Activated T-cell treated with anti-CD3 and anti-CD28 coated beads for 48 hours (primary cell): ENCODE data around the gene WNT3A.
A peak's percentile ranks its signal among the peaks of the same experiment; 100 is the strongest.

Experiments used
- DNase-seq: peaks from one replicate; pipeline ENCODE4 v3.0.0-alpha.2; 2020; ENCODE audit warnings: low read depth

WNT3A gene

GRCh38 chr1:228100822-228101613 is 94.2 kb downstream of the WNT3A start:
- DNase-seq: no peak

DNA sequence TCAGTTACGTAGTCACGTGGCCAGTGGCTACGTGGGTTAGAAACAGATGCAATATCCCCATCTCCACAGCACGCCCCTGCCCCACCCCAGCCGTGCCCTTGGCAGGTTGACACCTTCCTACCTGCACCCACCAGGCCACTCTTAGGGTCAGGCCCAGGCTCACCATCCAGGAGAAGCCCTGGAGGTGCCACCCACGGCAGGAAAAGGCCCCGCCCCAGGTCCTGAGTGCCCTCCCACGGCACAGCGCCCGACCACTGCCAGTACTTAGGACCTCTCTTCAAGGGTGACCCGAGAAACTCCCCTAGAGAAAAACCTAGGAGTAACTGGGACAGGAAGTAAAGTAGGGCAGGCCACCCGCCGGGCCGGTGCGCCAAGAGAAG is 94.8 kb downstream of the WNT3A start:
- DNase-seq: no peak

GRCh38 chr1:228101994-228102790 is 95.4 kb downstream of the WNT3A start:
- DNase-seq: peak; percentile 58

- peak; percentile 93 for DNase-seq
Observed at GRCh38 chr1:228102791-228103620, 96.2 kb downstream of the WNT3A start, which contains the start of gene C1orf35. Gene C1orf35, minus strand, starts transcription at chr1:228103325. Its CDS starts 98 bp downstream, at chr1:228103227.

GRCh38 chr1:228104526-228105269 is 97.9 kb downstream of the WNT3A start:
- DNase-seq: no peak

- no peak for DNase-seq
Observed at GRCh38 chr1:228105270-228105995, 98.6 kb downstream of the WNT3A start.

- no peak for DNase-seq
Observed at GRCh38 chr1:228105996-228106799, 99.4 kb downstream of the WNT3A start.

DNA sequence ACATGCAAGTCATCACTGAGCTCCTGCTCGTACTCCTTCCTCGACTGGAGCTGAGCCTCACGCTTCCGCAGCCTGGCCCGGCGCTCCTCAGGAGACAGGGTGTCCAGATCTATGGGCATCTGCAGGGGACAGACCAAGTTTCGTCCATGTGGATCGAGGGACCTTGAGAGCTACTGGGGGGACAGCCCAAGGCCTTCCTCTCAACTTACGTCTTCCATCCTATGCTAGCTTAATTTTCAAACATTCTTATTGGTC is 99.9 kb downstream of the WNT3A start:
- no peak for DNase-seq

- no peak for DNase-seq
Observed at GRCh38 chr1:228107636-228108035, 100.8 kb downstream of the WNT3A start.

DNA sequence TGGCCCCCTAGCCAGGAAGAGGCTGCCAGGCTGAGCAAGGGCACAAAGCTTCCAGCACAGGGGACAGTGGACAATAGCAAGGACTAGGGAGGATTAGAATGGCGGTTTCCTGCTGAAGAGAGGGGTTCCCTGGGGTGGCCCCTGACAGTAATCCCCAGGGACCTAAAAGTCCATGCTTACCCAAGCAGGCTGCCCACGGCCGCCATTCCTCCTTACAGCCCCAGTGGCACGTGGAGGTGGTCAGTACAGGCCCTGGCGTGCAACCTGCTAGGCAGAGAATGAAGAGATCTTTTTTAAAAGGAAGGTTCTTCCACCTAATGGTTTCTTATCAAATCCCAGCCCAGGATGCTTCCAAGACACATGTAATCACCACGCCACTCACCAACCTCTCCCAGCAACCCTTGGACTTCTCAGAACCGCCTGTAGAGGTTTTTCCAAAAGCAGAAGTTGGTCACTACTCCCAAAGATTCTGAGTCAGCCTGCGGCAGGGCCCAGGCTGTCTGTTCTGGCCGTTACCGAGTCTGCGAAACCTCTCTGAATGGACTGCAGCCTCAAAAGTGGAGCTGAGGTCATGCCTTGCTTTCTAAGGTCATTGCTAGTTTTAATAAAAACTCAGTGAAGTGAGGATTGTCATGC is 101.4 kb downstream of the WNT3A start:
- DNase-seq: no peak

GRCh38 chr1:228108742-228109072 is 101.9 kb downstream of the WNT3A start:
- DNase-seq: no peak

GRCh38 chr1:228109073-228109961 is 102.5 kb downstream of the WNT3A start, which contains the start of gene MRPL55:
Gene MRPL55, minus strand, starts transcription at chr1:228109299. Its CDS starts 1,039 bp downstream, at chr1:228108260.
- DNase-seq: peak; percentile 99

DNA sequence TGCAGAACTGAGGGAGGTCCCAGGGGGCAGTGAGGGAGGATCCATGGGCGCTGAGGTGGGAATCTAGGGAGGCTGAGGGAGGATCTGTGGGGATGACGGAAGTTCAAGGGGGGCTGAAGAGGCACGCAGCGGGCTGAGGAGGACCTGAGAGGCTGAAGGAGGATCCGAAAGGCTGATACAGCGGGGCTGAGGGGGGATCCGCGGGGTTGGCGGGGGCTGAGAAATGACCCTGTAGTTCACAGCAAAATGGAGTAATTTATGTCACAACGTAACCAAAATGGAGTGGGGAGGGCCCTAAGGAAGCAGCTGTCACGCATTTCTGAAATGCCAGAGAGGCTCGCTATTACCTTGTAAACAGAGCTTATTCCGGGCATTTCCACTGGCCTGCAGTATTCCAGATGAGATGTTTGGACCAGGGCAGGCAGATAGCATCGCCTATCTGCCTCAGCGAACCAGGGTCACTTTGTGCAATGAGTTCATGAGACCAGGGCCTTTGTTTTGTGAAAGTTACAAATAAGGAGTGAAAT is 103.2 kb downstream of the WNT3A start:
- DNase-seq: no peak

DNA sequence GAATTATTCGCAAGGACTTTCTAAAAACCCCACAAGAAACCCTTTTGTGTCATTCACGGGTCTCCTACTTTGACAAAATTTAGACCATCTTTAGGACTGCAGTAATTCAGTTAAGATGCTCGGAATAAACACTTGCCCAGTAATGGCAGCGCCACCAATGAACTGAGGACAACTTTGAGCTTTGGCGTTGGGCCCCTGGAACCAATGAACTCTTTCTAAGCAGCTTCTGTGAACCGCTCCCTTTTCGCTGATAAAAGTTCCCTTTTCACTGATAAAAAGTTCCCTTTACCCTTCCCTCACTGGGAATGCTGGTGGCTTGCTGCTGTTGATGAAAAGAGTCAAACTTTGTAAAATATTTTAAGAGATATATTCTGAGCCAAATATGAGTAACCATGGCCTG is 103.8 kb downstream of the WNT3A start:
- no peak for DNase-seq
